Mesenchymal stem cell (in vitro differentiated cells and primary cell): ENCODE results near the gene RAB11FIP4.
A peak's percentile ranks its signal among the peaks of the same experiment; 100 is the strongest.

Experiments
- DNase-seq: peaks from one replicate; pipeline ENCODE4 v3.0.0-alpha.2; 2013
- H2AFZ ChIP-seq: one replicate; pipeline ENCODE4 v1.6.1; 2013; ENCODE audit warnings: low read depth, mild to moderate bottlenecking, control low read depth, inconsistent platforms, low read length, moderate library complexity
- H2AK5ac ChIP-seq: 2 replicates; pipeline ENCODE4 v1.6.1; 2013; ENCODE audit warnings: low read length, moderate library complexity, mild to moderate bottlenecking, inconsistent platforms; ENCODE audit not compliant: severe bottlenecking
- H2BK120ac ChIP-seq: one replicate; pipeline ENCODE4 v1.6.1; 2013; ENCODE audit warnings: low read depth, mild to moderate bottlenecking, inconsistent platforms, low read length, moderate library complexity
- H2BK12ac ChIP-seq, 2 experiments: one replicate each; pipeline ENCODE4 v1.6.1; 2013; ENCODE audit warnings: inconsistent platforms in 2 of 2, low read length in 2 of 2, mild to moderate bottlenecking in 2 of 2, moderate library complexity in 2 of 2, control low read depth in 1 of 2
- H2BK15ac ChIP-seq: one replicate; pipeline ENCODE4 v1.6.1; 2013; ENCODE audit warnings: mild to moderate bottlenecking, low read depth, inconsistent platforms; ENCODE audit not compliant: poor library complexity, severe bottlenecking
- H2BK5ac ChIP-seq: 2 replicates; pipeline ENCODE4 v1.6.1; 2013; ENCODE audit warnings: low read depth, mild to moderate bottlenecking, low read length, control low read depth, inconsistent platforms; ENCODE audit not compliant: poor library complexity, severe bottlenecking
- H3K14ac ChIP-seq, 2 experiments: one replicate each; pipeline ENCODE4 v1.6.1; 2013; ENCODE audit warnings: inconsistent platforms in 2 of 2, low read length in 2 of 2, control low read depth in 1 of 2, mild to moderate bottlenecking in 1 of 2, moderate library complexity in 1 of 2
- H3K18ac ChIP-seq, 2 experiments: one replicate each; pipeline ENCODE4 v1.6.1; 2013; ENCODE audit warnings: inconsistent platforms in 2 of 2, low read length in 2 of 2, control low read depth in 1 of 2, low read depth in 1 of 2, mild to moderate bottlenecking in 1 of 2
- H3K23ac ChIP-seq, 2 experiments: one replicate each; pipeline ENCODE4 v1.6.1; 2013; ENCODE audit warnings: inconsistent platforms in 2 of 2, low read length in 2 of 2, mild to moderate bottlenecking in 2 of 2, moderate library complexity in 2 of 2, control low read depth in 1 of 2
- H3K27ac ChIP-seq: 2 replicates; pipeline ENCODE4 v1.5.1; 2013; ENCODE audit warnings: mild to moderate bottlenecking, moderate library complexity, low read length, control low read depth, inconsistent platforms; ENCODE audit not compliant: poor library complexity, severe bottlenecking
- H3K27me3 ChIP-seq, 2 experiments: 2 replicates each; pipeline versions ENCODE4 v1.6.1 to v1.7.0; 2013; ENCODE audit warnings: low read length in 2 of 2, mild to moderate bottlenecking in 2 of 2, moderate library complexity in 2 of 2, control low read depth in 1 of 2, inconsistent platforms in 1 of 2; ENCODE audit not compliant: control insufficient read depth in 1 of 2, insufficient read depth in 1 of 2
- H3K36me3 ChIP-seq, 2 experiments: 2 replicates each; pipeline versions ENCODE4 v1.6.1 to v1.7.0; 2013; ENCODE audit warnings: low read length in 2 of 2, control low read depth in 1 of 2, inconsistent platforms in 1 of 2, low read depth in 1 of 2, mild to moderate bottlenecking in 1 of 2; ENCODE audit not compliant: insufficient read depth in 2 of 2, control insufficient read depth in 1 of 2
- H3K4ac ChIP-seq, 2 experiments: one replicate each; pipeline ENCODE4 v1.6.1; 2013; ENCODE audit warnings: inconsistent platforms in 2 of 2, low read length in 2 of 2, mild to moderate bottlenecking in 2 of 2, moderate library complexity in 2 of 2, control low read depth in 1 of 2, low read depth in 1 of 2
- H3K4me1 ChIP-seq: 2 replicates; pipeline ENCODE4 v1.6.1; 2013; ENCODE audit warnings: low read depth, low read length, control low read depth; ENCODE audit not compliant: control insufficient read depth, insufficient read depth
- H3K4me2 ChIP-seq: 2 replicates; pipeline ENCODE4 v1.6.1; 2013; ENCODE audit warnings: low read length, mild to moderate bottlenecking, inconsistent platforms; ENCODE audit not compliant: poor library complexity, severe bottlenecking
- H3K4me3 ChIP-seq, 2 experiments: 2 replicates each; pipeline versions ENCODE4 v1.5.1 to v1.7.0; 2013; ENCODE audit warnings: low read length in 2 of 2, mild to moderate bottlenecking in 2 of 2, control low read depth in 1 of 2, low read depth in 1 of 2; ENCODE audit not compliant: insufficient read depth in 1 of 2
- H3K79me1 ChIP-seq: replicated peaks from 2 replicates; pipeline ENCODE4 v1.6.1; 2013; ENCODE audit warnings: mild to moderate bottlenecking, control low read depth, low read length, inconsistent platforms; ENCODE audit not compliant: poor library complexity, severe bottlenecking
- H3K9ac ChIP-seq: 2 replicates; pipeline ENCODE4 v1.7.0; 2013; ENCODE audit warnings: mild to moderate bottlenecking, low read length, moderate library complexity
- H3K9me3 ChIP-seq: 2 replicates; pipeline ENCODE4 v1.7.0; 2013; ENCODE audit warnings: mild to moderate bottlenecking, low read length; ENCODE audit not compliant: control insufficient read depth
- H4K8ac ChIP-seq: one replicate; pipeline ENCODE4 v1.6.1; 2013; ENCODE audit warnings: inconsistent platforms, mild to moderate bottlenecking, low read length, moderate library complexity
- H4K91ac ChIP-seq: one replicate; pipeline ENCODE4 v1.6.1; 2013; ENCODE audit warnings: mild to moderate bottlenecking, low read length, inconsistent platforms
- WGBS: methylation state at CpG from one replicate; pipeline ENCODE4 v1.1.7; 2013; ENCODE audit warnings: mixed read lengths; 5-methylcytosine and 5-hydroxymethylcytosine counted together

RAB11FIP4 gene

DNA sequence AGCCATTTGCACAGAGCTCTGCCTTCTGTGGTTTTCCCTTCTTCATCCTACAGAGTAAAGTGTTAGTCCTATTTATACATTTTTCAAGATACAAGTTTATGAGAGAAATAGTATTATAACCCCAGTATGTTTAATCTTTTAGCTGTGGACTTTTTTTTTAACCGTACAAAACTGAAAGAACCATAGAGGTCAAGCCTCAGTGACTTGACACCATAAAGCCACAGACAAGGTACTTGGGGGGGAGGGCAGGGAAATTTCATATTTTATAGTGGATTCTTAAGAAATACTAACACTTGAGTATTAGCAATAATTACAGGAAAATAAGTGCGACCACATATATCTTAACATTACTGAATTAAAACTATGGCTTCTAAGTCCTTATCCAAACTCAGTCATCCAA lies 17.0 kb upstream of the RAB11FIP4 start:
- DNase-seq = no peak
- no CpG with 5 or more reads among the region's 2 CpGs for WGBS
- Histone ChIP-seq H3K18ac (no peak overlapping the region), H2AK5ac (no peak overlapping the region), H3K36me3 (peaks cover 17 to 53% of the 10 kb centered on the region in 2 experiments), H4K91ac (no peak overlapping the region), H3K9ac (peak overlapping the region; percentile 16), H2AFZ (no peak overlapping the region), H3K27me3 (no peaks in the 10 kb centered on the region), H3K4me1 (no peaks in the 10 kb centered on the region), H4K8ac (no peak overlapping the region), H3K4me2 (no peak overlapping the region), H2BK5ac (no peak overlapping the region), H3K79me1 (peaks cover 12% of the 10 kb centered on the region), H3K23ac (no peak overlapping the region), H3K4ac (no peak overlapping the region), H2BK15ac (no peak overlapping the region), H3K4me3 (no peak overlapping the region), H2BK12ac (no peak overlapping the region), H3K9me3 (no peaks in the 10 kb centered on the region), H2BK120ac (no peak overlapping the region), H3K14ac (no peak overlapping the region), H3K27ac (no peak overlapping the region)

DNA sequence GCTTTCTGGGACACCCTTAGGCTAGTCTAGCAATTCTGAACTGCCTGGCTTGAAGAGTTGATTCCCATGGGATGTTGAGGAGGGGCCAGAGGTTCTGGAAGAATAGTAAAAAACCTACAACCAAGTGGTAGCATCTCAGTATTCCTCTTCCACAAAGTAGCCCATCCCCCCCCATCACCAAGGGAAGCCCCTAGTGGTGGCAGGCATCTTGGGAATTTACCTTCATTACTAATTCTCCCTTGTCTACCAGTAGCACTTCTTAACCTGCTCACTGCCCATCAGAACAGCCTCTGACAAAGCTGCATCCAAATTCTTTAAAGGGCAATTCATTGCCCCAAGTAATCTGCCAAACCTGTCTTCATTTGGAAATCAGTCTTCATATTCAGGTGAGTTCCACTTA lies 12.8 kb upstream of the RAB11FIP4 start:
- H2AFZ ChIP-seq = no peak overlapping the region
- no peak overlapping the region for H3K23ac ChIP-seq
- DNase-seq = no peak

DNA sequence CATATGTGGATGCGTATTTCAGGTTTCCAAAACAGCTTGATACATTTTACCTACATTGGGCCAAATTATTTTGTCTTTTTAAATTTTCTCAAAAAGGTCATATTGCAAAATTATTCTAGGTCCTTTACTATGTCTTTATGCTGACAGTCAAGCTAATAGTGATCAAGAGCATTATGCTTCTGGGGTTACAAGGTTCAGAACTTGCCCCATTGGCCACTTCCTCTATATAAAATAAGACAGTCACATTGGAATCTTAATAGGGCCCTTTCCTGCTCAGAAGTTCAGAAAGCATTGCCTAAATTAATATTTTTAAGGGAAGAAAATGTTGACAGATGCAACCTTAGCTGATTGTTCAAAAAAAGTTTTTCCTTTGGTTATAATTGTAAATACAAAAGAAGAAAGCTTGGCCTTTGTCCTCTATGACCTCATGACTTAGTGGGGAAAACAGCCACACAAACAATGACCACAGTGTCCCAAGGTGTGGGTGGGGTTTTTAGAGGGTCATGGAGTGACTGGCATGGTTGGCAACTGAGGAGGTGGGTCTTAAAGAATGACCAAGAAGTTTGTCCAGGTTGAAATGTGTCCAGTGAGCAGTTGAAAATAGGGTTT lies 11.8 kb upstream of the RAB11FIP4 start:
- no peaks in the 10 kb centered on the region for H3K9me3 ChIP-seq
- no peak overlapping the region for H2BK5ac ChIP-seq
- H3K79me1 ChIP-seq = peaks cover 9% of the 10 kb centered on the region
- no peak overlapping the region for H2AK5ac ChIP-seq
- H3K18ac ChIP-seq = no peak overlapping the region
- no peak overlapping the region for H3K9ac ChIP-seq
- no peak overlapping the region for H3K23ac ChIP-seq
- no CpG with 5 or more reads among the region's 1 CpG for WGBS
- H2BK15ac ChIP-seq = no peak overlapping the region
- no peak overlapping the region for H3K4ac ChIP-seq
- no peak overlapping the region for H2BK12ac ChIP-seq
- no peak overlapping the region for H2AFZ ChIP-seq
- DNase-seq = no peak
- H3K14ac ChIP-seq = no peak overlapping the region
- no peak overlapping the region for H4K91ac ChIP-seq
- H3K4me2 ChIP-seq = no peak overlapping the region
- peaks cover 20 to 53% of the 10 kb centered on the region in 2 experiments for H3K36me3 ChIP-seq
- no peak overlapping the region for H2BK120ac ChIP-seq
- no peaks in the 10 kb centered on the region for H3K4me1 ChIP-seq
- H4K8ac ChIP-seq = no peak overlapping the region
- no peak overlapping the region for H3K27ac ChIP-seq
- H3K27me3 ChIP-seq = no peaks in the 10 kb centered on the region
- H3K4me3 ChIP-seq = no peak overlapping the region

More for the DNA sequence above, 12.8 kb upstream of the RAB11FIP4 start:
- H3K4me3 ChIP-seq = no peak overlapping the region
- H3K18ac ChIP-seq = no peak overlapping the region
- no peak overlapping the region for H2BK12ac ChIP-seq
- H3K27me3 ChIP-seq = no peaks in the 10 kb centered on the region
- no peak overlapping the region for H2AK5ac ChIP-seq
- no peak overlapping the region for H3K4me2 ChIP-seq
- peaks cover 12% of the 10 kb centered on the region for H3K79me1 ChIP-seq
- H3K27ac ChIP-seq = no peak overlapping the region
- no peak overlapping the region for H3K4ac ChIP-seq
- no peak overlapping the region for H4K91ac ChIP-seq
- no peak overlapping the region for H3K14ac ChIP-seq
- no peak overlapping the region for H3K9ac ChIP-seq
- no peak overlapping the region for H4K8ac ChIP-seq
- H2BK15ac ChIP-seq = no peak overlapping the region
- H3K4me1 ChIP-seq = no peaks in the 10 kb centered on the region
- H2BK120ac ChIP-seq = no peak overlapping the region
- peaks cover 24 to 63% of the 10 kb centered on the region in 2 experiments for H3K36me3 ChIP-seq
- H2BK5ac ChIP-seq = no peak overlapping the region
- no peaks in the 10 kb centered on the region for H3K9me3 ChIP-seq

DNA sequence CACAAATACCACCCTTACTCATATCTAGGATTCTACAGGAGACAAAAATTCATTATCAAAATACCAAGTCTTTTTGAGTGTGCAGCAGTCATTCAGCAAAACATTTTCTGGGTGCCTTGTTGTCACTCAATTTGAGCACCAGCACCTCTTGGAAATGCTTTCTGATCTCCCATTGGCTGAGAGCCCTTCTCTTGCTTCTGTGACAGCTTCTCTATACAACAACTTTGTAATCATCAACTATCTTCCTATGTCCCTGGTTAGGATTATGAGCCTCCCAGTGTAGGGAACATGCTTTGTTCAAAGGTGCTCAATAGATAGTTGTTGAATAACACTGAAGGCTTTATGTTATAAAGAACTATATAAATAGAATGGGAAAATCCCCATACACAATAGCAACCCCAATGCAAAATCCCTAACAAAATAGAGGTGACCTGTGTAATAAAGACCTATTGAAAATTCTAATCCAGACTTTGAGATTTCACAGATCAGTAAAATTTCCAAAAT lies 10.3 kb upstream of the RAB11FIP4 start:
- H3K36me3 ChIP-seq = peaks cover 17 to 40% of the 10 kb centered on the region in 2 experiments
- H2BK5ac ChIP-seq = no peak overlapping the region
- no peak overlapping the region for H3K4ac ChIP-seq
- no peak overlapping the region for H3K27ac ChIP-seq
- no peak overlapping the region for H3K23ac ChIP-seq
- H3K27me3 ChIP-seq = no peaks in the 10 kb centered on the region
- H3K9me3 ChIP-seq = no peaks in the 10 kb centered on the region
- H3K9ac ChIP-seq = no peak overlapping the region
- H3K18ac ChIP-seq = no peak overlapping the region
- no peak overlapping the region for H2AK5ac ChIP-seq
- no peak overlapping the region for H4K8ac ChIP-seq
- no peak overlapping the region for H2AFZ ChIP-seq
- no peak overlapping the region for H3K14ac ChIP-seq
- no peak for DNase-seq
- no peak overlapping the region for H2BK15ac ChIP-seq
- H3K79me1 ChIP-seq = peaks cover 9% of the 10 kb centered on the region
- no peak overlapping the region for H3K4me2 ChIP-seq
- no peaks in the 10 kb centered on the region for H3K4me1 ChIP-seq
- H2BK120ac ChIP-seq = no peak overlapping the region
- no peak overlapping the region for H4K91ac ChIP-seq
- no peak overlapping the region for H2BK12ac ChIP-seq
- no peak overlapping the region for H3K4me3 ChIP-seq
